ENCODE measurements around the gene CLDN16. TPM values are rescaled to one million over a fixed set of nuclear protein-coding genes. Genes with fewer than 3 reads are reported as not detected.

Gene CLDN16
- total RNA-seq, 4 donors from 2014 or later, result not detected

GRCh38 chr3:190443257-190443656, 55.3 kb downstream of the CLDN16 start:
- WGBS, 2 donors (ENCODE audit: low coverage in 1 of 2), result 61 to 77% methylated on average over 3 of the region's 3 CpGs
- Histone ChIP-seq H3K9me3 (no peaks in the 10 kb centered on the region), H3K27ac (no peak overlapping the region), H3K27me3 (no peaks in the 10 kb centered on the region), H3K4me3 (no peak overlapping the region), H3K36me3 (no peaks in the 10 kb centered on the region), H3K4me1 (no peaks in the 10 kb centered on the region)
- no peak for ATAC-seq
- TF ChIP-seq POLR2AphosphoS5 (IDR thresholded peaks at IDR 0.05) (no peak), POLR2A (IDR thresholded peaks at IDR 0.05) (no peak), EP300 (IDR thresholded peaks at IDR 0.05) (no peak), CTCF (IDR thresholded peaks at IDR 0.05) (no peak)

- H3K27ac ChIP-seq, result no peak overlapping the region
- no peaks in the 10 kb centered on the region for H3K9me3 ChIP-seq
- no peaks in the 10 kb centered on the region for H3K27me3 ChIP-seq
- H3K4me3 ChIP-seq, result no peak overlapping the region
- H3K4me1 ChIP-seq, result no peaks in the 10 kb centered on the region
- TF ChIP-seq CTCF (IDR thresholded peaks at IDR 0.05) (no peak), POLR2AphosphoS5 (IDR thresholded peaks at IDR 0.05) (no peak), EP300 (IDR thresholded peaks at IDR 0.05) (no peak), POLR2A (IDR thresholded peaks at IDR 0.05) (no peak)
- H3K36me3 ChIP-seq, result no peaks in the 10 kb centered on the region
- ATAC-seq, result no peak
- 84 to 90% methylated on average over 3 to 6 of the region's 6 CpGs for WGBS, 2 donors (ENCODE audit: low coverage in 1 of 2)
Measured at GRCh38 chr3:190444006-190444405, 56.0 kb downstream of the CLDN16 start.

GRCh38 chr3:190444576-190445145, 56.7 kb downstream of the CLDN16 start:
- Histone ChIP-seq H3K27ac (no peak overlapping the region), H3K27me3 (no peaks in the 10 kb centered on the region), H3K4me1 (no peaks in the 10 kb centered on the region), H3K4me3 (no peak overlapping the region), H3K9me3 (no peaks in the 10 kb centered on the region), H3K36me3 (no peaks in the 10 kb centered on the region)
- TF ChIP-seq EP300 (IDR thresholded peaks at IDR 0.05), result no peak
- WGBS, 2 donors (ENCODE audit: low coverage in 1 of 2), result 78 to 90% methylated on average over 3 of the region's 3 CpGs
- no peak for ATAC-seq

- 46 to 55% methylated on average over 6 of the region's 6 CpGs for WGBS, 2 donors (ENCODE audit: low coverage in 1 of 2)
- Histone ChIP-seq H3K4me3 (no peak overlapping the region), H3K9me3 (no peaks in the 10 kb centered on the region), H3K27me3 (no peaks in the 10 kb centered on the region), H3K36me3 (no peaks in the 10 kb centered on the region), H3K4me1 (no peaks in the 10 kb centered on the region), H3K27ac (no peak overlapping the region)
- TF ChIP-seq EP300 (IDR thresholded peaks at IDR 0.05), result no peak
- TF ChIP-seq POLR2A (IDR thresholded peaks at IDR 0.05), result no peak
- TF ChIP-seq POLR2AphosphoS5 (IDR thresholded peaks at IDR 0.05), result no peak
- TF ChIP-seq CTCF (IDR thresholded peaks at IDR 0.05), result no peak
- ATAC-seq, result no peak
Measured at GRCh38 chr3:190446573-190447279, 58.8 kb downstream of the CLDN16 start.

GRCh38 chr3:190448256-190448655, 60.3 kb downstream of the CLDN16 start:
- Histone ChIP-seq H3K36me3 (no peaks in the 10 kb centered on the region), H3K4me3 (no peak overlapping the region), H3K9me3 (no peaks in the 10 kb centered on the region), H3K4me1 (no peaks in the 10 kb centered on the region), H3K27ac (no peak overlapping the region), H3K27me3 (no peaks in the 10 kb centered on the region)
- ATAC-seq, result no peak
- TF ChIP-seq POLR2A (IDR thresholded peaks at IDR 0.05), result no peak
- no peak for TF ChIP-seq CTCF (IDR thresholded peaks at IDR 0.05)
- no peak for TF ChIP-seq EP300 (IDR thresholded peaks at IDR 0.05)
- TF ChIP-seq POLR2AphosphoS5 (IDR thresholded peaks at IDR 0.05), result no peak
- 58 to 59% methylated on average over 2 of the region's 2 CpGs for WGBS, 2 donors (ENCODE audit: low coverage in 1 of 2)

All from gastroesophageal sphincter (tissue), 4 donors.